ENCODE measurements around the gene TPSAB1. TPM values are rescaled to one million over a fixed set of nuclear protein-coding genes. Genes with fewer than 3 reads are reported as not detected.
"Not testable (repeated sequence)": the region's sequence is repeated elsewhere in the genome, so short reads cannot be mapped to it uniquely, and the experiment has no call there.

The TPSAB1 gene
- polyA plus RNA-seq, 12 donors = 0.79 to 5.3 (median 1.7) TPM; not detected in 2

DNA sequence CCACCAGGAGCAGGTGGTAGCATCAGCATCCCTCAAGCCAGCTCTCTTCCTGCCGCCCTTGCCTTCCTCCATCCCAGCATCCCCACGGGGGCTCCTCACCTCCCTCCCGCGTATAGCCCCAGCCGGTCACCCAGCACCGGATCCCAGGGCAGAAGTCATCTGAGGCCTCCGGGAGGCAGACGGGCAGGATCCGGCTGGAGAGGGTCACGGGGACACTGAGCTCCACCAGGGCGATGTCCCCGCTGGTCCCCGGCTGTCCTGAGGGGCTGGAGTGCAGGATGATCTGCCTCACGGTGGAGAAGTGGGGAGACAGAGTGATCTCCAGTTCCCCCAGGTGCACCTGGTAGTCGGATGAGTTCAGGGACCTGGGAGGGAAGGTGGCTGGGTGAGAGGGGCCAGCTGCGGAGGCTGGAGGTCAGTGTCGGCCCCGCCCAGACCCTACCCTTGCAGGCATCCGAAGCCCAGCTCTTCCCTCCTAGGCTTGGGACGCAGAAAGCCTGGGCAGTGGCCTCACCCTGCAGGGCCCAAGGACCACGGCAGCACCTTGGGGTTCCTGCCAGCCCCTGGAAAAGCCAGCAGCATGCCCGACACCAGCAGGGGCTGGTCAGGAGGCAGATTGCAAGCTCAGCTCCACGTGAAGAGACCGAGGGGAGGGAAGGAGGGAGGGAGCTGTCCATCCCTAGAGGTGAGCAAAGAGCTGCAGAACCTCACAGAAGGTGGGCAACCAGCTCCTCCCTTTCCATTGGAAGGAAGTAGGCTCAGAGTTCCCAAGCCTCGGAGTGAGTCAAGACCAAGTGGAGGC, 17.8 kb upstream of the TPSAB1 start:
- no peak for DNase-seq

DNA sequence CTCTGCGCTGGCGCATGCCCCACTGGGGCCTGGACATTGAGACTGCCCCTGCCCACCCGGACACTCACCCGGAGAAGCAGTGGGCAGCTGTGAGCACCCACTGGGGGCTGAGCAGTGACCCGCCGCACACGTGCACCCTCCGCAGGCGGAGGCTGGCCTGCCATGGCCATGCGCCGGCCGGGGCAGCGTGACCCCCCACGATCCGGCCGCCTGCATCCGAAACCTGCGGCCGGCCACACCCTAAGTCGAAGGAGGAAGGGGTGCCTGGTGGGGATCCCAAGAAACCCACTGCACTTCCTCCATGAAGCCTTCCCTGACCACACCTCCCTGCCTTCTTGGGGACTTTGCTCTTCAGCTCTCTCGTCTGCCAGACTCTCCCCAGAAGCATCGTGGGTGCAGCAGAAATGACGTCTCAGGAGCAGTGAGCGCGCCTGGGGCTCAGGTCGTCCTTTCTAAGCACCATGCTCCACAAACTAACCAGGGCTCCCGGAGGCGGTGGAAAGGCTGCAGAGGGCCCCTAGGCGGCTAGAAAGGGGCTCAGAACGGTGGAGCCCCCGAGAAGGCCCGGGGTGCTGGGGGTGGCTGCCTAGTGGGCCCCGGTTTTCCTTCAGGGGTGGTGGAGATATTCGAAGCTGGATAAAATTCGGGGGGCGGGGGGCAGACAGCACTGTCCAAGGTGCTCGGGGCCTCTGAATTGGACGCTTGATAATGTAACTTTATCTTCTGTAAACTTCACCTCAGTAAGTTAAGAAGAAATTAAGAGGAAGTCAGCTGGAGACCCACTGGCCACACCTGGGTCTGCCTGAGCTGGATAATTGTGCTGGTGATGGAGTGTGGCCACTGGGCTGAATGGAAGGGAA, 16.9 kb upstream of the TPSAB1 start:
- no peak for DNase-seq

DNA sequence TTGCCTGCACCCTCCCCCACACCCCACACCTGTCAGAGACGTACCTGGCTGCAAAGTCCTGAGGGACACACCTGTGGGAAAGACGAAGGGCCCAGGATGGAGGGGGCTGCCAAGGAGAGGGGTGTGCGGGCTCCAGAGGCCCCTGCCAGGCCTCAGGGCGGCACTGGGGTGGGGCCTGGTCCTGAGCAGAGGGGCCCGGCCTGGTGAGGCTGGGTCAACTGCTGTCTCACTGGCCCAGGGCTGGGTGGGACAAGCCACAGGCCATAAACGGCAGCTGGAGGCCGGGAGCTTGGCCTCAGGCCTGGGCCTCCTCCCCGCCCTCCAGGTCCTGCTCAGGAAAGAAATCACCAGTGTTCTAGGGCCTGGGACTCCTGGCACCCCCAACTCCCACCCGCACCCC, 15.9 kb upstream of the TPSAB1 start:
- no peak for DNase-seq

DNA sequence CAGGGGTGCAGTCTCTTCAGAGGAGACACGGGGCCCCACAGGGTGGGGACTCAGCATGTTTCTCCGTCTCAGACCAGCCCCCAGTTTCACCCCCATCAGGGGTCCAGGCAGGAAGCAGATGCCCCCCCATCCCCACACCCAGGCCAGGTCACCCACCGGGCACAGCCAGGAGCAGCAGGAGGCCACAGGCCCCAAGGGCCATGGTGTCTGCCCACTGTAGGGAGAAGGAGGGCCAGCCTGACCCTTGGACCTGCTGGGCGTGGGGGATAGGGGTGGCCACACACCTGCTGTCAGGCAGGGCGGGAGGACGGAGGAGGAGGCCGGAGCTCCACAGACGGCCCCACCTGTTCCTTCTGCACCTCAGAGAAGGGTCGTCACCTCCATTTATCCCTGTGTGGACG, 15.5 kb upstream of the TPSAB1 start, which contains the start of gene TPSG1:
Gene TPSG1, minus strand, starts transcription at position 218 of the 401 bp plus-strand sequence. Its CDS starts 16 bp downstream, at position 202.
- no peak for DNase-seq

DNA sequence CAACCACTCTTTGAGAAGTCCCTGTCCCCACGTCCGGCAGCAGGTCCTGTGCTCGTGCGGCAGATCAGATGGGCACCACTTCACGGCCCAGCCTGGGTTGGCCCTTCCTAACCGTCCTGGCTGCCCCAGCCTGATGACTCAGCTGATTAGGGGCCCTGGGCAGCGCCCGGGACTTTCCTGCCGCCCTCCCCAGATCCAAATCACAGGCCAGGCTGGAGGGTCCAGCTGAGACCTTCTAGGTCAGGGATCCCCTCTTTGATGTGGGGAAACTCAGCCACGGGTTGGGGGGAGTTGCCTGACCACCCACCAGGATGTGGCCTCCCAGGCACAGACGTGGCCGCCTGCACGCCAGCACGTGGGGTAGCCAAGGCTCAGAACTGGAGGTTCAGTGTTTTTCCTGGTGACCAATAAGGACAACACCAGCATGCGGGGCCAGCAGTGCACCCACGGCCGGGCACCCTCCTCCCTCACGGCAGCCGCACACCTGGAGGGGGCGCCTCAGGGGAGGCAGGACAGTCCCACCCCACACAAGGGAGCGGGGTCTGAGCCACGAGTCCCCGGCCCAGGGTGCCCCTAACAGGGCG, 14.7 kb upstream of the TPSAB1 start:
- not testable (repeated sequence) for DNase-seq

DNA sequence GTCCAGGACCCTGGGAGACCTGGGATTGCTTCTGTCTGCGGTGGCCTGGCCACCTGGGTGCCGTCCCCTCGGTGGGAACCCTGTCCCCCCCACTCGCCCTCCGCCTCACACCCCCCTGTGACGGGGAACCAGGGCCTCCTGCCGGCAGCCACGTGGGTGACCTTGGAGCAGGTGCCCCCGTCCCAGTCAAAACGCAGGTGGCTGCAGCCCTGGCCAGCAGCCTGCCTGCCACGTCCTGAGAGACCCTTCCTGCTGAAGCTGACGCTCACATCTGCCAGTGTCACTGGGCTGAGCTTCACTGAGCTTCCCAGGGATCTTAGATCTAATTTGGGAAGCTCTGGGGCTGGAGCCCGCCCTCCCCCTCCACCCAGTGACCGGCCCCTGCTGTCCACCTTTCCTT, 13.8 kb upstream of the TPSAB1 start:
- not testable (repeated sequence) for DNase-seq

DNA sequence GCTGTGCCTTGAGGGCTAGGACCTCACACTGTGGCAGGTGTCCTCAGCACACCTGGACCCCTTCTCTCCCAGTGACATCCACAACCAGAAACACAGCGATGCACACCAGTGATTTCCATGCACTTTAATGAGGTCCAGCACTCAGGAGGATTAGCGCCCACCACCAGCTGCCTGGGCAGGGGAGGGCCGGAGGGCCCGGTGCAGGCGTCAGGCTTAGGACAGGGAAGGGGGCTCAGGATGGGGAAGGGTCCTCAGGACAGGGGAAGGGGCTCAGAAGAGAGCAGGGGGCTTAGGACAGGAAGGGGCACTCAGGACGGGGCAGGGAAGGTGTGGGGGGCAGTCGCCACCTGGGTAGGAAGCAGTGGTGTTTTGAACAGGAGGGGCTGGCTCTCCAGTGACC, 12.3 kb upstream of the TPSAB1 start:
- DNase-seq = not testable (repeated sequence)

DNA sequence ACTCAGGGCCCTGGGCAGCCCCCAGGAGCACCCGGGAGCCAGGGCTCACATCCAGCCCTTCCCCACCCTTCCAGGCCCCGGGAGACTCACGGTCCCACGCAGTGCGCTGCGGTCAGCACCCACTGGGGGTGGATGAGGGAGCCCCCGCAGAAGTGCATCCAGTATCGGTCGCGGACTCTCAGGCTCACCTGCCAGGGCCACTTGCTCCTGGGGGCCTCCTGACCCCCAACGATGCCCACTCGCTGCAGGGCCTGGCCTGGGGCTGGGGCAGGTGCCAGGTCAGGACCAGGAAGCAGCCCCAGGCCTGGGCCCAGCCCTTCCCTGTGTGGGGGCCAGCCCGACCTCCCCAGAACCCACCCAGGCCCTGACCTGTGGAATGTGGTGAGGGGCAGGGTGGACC, 11.0 kb upstream of the TPSAB1 start:
- DNase-seq = not testable (repeated sequence)

DNA sequence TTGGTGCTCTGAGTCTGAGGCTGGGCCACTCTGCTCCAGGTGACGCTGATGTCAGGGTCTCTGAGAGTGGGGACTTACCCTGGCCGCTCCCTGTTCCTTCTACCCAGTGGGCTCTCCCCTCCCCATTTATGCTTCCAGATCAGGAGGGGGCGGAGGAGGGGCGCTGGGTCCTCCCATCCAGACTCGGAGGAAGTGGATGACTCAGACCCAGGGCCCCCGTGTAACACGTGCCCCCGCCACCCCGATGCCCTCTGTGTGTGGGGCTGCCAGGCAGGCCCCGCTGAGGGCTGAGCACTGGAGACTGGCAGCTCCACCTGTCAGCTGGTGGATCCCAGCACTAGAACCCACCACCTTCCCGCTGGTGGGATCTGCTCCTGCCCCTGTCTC, 10.4 kb upstream of the TPSAB1 start, which contains the start of gene TPSB2:
Gene TPSB2, minus strand, starts transcription at position 101 of the 387 bp plus-strand sequence. CDS start 233 bp downstream, outside the sequence.
- DNase-seq = not testable (repeated sequence)

DNA sequence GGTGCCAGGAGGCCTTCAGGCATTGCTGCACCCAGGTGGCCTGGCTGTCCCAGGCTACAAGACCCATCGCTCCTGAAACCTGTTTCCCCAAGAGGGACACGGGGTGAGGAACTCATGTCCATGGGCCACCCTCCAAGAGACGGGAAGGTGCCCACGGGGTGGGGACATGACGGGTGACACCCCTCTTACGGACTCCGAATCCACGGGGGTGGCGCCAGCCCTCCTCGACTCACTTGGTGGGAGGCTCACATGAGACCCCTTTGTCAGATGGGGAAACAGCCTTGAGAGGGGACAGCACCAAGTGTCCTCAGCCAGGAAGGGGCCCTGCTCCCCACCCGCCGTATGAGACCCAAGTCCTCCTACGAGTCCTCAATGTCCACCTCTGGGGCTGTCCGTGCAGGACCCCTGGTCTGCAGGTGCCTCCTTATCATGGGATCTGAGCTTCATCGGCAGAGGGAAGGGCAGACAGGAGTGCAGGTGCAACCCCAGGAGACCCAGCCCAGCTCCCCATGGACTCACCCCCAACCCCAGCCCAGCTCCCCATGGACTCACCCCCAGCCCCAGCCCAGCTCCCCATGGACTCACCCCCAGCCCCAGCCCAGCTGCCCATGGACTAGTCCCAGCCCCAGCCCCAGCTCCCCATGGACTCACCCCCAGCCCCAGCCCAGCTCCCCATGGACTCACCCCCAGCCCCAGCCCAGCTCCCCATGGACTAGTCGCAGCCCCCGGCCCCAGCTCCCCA, 9.9 kb upstream of the TPSAB1 start:
- not testable (repeated sequence) for DNase-seq

DNA sequence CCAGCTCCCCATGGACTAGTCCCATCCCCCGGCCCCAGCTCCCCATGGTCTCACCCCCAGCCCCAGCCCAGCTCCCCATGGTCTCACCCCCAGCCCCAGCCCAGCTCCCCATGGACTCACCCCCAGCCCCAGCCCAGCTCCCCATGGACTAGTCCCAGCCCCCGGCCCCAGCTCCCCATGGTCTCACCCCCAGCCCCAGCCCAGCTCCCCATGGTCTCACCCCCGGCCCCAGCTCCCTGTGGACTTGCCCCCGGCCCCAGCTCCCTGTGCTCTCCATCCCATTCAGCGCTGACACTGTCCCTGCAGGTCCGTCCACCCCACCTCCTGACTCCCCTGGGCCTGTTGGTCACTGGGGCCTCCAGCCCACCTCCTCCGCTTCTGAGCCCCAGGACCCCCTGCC, 9.2 kb upstream of the TPSAB1 start:
- not testable (repeated sequence) for DNase-seq

DNA sequence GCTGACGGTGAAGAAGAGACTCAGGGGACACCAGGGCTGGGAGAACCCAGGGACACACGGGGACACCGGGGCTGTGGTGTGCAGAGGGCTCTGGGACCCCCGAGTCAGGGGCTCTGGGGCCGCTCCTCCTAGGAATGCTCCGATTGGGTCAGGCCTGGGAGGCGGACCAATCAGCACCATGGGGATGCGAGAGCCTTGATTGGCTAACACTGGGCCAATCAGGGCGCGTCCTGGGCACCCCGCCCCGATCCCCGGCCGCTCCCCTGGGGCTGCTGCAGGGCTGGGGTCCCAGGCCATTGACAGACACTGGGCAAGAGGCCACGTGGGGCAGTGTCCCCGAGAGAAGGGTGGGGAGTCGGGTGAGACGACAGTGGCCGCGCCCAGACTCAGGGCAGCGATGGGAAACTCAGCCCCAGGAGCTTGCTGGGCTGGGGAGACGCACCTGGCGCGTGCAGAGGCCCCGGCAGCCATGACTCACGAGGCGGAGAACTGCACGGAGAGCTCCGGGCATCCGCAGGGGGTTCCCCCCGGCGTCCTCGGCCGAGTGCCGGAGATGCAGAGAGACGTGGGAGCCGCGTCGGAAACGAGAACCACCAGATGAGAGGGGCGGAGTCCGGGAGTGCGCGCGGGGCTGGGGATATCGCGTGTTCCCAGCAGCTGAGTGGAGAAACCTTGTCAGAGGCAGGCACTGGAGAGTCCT, 8.3 kb upstream of the TPSAB1 start:
- not testable (repeated sequence) for DNase-seq

DNA sequence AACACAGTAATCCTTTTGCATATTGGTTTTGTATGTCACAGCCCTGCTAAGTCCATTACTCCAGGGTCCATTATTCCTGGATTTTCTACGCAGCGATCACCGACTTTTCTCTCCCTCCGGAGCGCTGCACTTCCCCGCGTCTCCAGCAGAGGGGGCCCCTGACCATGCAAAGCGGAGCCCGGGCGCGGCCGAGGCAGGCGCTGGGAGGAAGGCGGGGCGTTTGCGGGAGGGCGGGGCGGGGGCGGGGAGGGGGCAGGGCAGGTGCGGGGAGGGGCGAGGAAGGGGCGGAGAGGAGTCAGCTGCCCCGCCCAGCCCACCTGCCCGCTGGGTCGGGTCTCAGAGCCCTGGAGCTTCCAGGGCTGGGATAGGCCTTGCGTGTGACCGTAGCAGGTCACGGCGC, 3.8 kb upstream of the TPSAB1 start:
- DNase-seq = not testable (repeated sequence)

DNA sequence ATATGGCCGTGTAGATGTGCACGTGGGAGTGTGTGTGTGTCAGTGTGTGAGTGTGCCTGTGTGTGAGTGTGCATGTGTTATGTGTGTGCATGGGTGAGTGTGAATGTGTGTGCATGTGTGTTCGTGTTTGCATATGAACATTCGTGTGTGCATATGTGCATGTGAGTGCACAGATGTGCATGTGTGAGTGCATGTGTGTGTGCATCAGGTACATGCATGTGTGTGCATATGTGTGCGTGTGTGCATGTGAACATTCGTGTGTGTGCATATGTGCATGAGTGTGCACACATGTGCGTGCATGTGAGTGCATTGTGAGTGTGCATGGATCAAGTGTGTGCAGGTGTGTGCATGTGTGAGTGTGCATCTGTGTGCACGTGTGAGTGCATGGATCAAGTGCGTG, 2.5 kb upstream of the TPSAB1 start:
- DNase-seq = no peak

DNA sequence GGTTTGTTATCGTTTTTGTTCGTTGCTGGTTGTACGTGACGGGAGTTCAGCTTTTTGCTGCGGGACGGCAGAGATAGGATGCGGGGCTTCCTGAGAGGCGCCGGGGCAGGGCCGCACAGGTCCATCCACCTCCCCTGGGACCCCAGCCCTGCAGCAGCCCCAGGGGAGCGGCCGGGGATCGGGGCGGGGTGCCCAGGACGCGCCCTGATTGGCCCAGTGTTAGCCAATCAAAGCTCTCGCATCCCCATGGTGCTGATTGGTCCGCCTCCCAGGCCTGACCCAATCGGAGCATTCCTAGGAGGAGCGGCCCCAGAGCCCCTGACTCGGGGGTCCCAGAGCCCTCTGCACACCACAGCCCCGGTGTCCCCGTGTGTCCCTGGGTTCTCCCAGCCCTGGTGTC, 1.6 kb upstream of the TPSAB1 start:
- not testable (repeated sequence) for DNase-seq

DNA sequence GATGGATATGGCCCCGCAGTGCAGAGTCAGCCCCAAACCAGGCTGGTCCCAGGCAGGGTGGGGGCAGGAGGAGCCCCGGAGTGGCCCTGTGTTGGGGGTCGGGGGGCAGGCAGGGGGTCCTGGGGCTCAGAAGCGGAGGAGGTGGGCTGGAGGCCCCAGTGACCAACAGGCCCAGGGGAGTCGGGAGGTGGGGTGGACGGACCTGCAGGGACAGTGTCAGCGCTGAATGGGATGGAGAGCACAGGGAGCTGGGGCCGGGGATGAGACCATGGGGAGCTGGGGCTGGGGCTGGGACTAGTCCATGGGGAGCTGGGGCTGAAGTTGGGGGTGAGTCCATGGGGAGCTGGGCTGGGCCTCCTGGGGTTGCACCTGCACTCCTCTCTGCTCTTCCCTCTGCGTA, 930 bp upstream of the TPSAB1 start:
- DNase-seq = not testable (repeated sequence)

DNA sequence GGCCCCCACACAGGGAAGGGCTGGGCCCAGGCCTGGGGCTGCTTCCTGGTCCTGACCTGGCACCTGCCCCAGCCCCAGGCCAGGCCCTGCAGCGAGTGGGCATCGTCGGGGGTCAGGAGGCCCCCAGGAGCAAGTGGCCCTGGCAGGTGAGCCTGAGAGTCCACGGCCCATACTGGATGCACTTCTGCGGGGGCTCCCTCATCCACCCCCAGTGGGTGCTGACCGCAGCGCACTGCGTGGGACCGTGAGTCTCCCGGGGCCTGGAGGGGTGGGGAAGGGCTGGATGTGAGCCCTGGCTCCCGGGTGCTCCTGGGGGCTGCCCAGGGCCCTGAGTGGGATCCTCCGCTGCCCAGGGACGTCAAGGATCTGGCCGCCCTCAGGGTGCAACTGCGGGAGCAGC, 576 bp downstream of the TPSAB1 start:
- DNase-seq = not testable (repeated sequence)

DNA sequence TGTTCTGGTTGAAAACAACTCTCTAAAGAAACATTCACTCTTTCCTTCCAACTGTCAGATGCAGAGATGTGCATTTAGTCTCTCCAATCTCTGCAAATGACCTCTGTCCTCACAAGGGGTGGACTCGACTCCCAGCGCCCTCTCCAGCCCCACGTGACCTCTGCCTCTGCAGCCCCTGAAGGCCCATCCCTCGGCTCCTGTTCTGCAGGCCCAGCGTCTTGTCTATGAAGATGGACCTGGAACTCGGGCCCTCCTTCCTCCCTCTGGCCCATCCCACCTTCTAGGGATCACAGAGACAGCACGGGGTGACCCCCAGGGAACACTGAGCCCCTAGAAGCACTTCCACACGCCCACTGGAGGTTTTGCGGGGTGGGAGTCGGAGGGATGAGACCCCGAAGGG, 2.9 kb downstream of the TPSAB1 start:
- DNase-seq = not testable (repeated sequence)

DNA sequence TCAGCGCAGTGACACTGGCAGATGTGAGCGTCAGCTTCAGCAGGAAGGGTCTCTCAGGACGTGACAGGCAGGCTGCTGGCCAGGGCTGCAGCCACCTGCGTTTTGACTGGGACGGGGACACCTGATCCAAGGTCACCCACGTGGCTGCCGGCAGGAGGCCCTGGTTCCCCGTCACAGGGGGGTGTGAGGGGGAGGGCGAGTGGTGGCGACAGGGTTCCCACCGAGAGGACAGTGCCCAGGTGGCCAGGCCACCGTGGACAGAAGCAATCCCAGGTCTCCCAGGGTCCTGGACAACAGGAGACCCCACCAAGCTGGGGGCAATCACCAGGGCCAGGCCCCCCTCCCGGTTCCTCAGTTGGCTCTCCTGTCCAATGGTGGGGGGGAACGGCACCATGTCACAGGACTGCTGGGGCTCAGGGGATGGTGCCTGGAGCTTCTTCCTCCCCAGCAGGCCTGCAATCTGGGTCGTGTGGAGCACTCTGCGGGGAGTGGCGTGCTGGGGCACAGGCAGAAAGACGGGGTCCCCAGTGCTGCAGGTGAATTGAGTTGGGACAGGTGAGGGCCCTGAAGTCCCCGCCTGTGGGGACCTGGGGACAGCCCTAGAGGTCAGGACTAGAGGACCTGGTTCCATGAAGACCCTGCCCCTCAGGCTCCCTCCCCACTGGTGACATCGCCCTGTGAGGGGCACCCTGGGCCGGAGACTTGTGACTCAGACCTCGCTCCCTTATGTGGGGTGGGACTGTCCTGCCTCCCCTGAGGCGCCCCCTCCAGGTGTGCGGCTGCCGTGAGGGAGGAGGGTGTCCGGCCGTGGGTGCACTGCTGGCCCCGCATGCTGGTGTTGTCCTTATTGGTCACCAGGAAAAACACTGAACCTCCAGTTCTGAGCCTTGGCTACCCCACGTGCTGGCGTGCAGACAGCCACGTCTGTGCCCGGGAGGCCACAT, 3.7 kb downstream of the TPSAB1 start:
- DNase-seq = not testable (repeated sequence)

DNA sequence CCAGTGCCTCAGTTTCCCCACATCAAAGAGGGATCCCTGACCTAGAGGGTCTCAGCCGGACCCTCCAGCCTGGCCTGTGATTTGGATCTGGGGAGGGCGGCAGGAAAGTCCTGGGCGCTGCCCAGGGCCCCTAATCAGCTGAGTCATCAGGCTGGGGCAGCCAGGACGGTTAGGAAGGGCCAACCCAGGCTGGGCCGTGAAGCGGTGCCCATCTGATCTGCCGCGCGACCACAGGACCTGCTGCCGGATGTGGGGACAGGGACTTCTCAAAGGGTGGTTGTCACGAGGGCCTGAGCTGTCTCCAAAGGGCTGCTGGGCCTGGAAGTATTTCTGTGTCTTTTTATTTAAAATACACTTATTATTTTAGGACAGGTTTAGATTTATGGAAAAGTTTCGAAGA, 4.4 kb downstream of the TPSAB1 start:
- DNase-seq = no peak

All from muscle of arm (tissue), 12 donors.